ENCODE data around the gene VPS26A. TPM values are rescaled to one million over a fixed set of nuclear protein-coding genes. Genes with fewer than 3 reads are reported as not detected.

Gene VPS26A
- total RNA-seq, 2 donors from 2014 or later = 29.5 to 46.3 TPM

- no peak for ATAC-seq (ENCODE audit: insufficient number of reproducible peaks, low FRiP score, low read depth)
Observed at GRCh38 chr10:69202332-69202731, 78.4 kb downstream of the VPS26A start.

GRCh38 chr10:69208761-69209160 lies 84.8 kb downstream of the VPS26A start:
- no peak for TF ChIP-seq CTCF (IDR thresholded peaks at IDR 0.05)
- Histone ChIP-seq H3K27ac (no peak overlapping the region), H3K27me3 (replicated peaks; ENCODE audit: insufficient read depth) (no peaks in the 10 kb centered on the region), H3K36me3 (peaks cover 39% of the 10 kb centered on the region), H3K4me3 (no peak overlapping the region), H3K4me1 (ENCODE audit: control insufficient read depth in 1 of 2, low read depth in 2 of 2) (no peaks in the 10 kb centered on the region), H3K9me3 (no peaks in the 10 kb centered on the region)
- ATAC-seq (ENCODE audit: insufficient number of reproducible peaks, low FRiP score, low read depth) (no peak), DNase-seq (ENCODE audit: low spot score) (no peak)

More at GRCh38 chr10:69202332-69202731, 78.4 kb downstream of the VPS26A start:
- Histone ChIP-seq H3K4me3 (no peak overlapping the region), H3K27me3 (replicated peaks; ENCODE audit: insufficient read depth) (no peaks in the 10 kb centered on the region), H3K4me1 (ENCODE audit: control insufficient read depth in 1 of 2, low read depth in 2 of 2) (no peaks in the 10 kb centered on the region), H3K36me3 (peaks cover 54% of the 10 kb centered on the region), H3K27ac (no peak overlapping the region), H3K9me3 (no peaks in the 10 kb centered on the region)
- DNase-seq (ENCODE audit: low spot score) = no peak
- TF ChIP-seq CTCF (IDR thresholded peaks at IDR 0.05) = no peak

GRCh38 chr10:69209787-69210484 lies 86.0 kb downstream of the VPS26A start:
- Histone ChIP-seq H3K4me1 (ENCODE audit: control insufficient read depth in 1 of 2, low read depth in 2 of 2) (no peaks in the 10 kb centered on the region), H3K36me3 (peaks cover 30% of the 10 kb centered on the region), H3K9me3 (no peaks in the 10 kb centered on the region), H3K27me3 (replicated peaks; ENCODE audit: insufficient read depth) (no peaks in the 10 kb centered on the region), H3K4me3 (no peak overlapping the region), H3K27ac (no peak overlapping the region)
- DNase-seq (ENCODE audit: low spot score) (no peak), ATAC-seq (ENCODE audit: insufficient number of reproducible peaks, low FRiP score, low read depth) (no peak)
- TF ChIP-seq CTCF (IDR thresholded peaks at IDR 0.05) = no peak

DNA sequence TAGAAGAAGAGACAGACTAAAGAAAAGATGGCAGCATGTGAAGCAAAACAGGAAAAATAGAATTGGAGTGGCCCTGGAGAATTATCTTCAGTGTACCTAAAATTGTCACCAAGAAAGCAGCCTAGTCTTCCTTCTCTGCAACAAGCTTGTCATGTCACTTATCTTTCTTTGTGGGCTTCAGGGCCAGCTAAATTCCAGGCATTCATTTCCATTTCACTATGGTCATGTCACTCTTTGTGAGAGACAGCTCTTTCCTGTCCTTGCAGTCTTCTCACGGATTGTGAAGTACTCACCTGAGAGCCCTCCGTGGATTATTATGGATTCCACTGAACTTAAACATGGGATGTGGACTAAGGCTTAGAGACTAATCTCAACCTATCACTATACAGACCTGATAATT lies 87.1 kb downstream of the VPS26A start:
- no peak overlapping the region for H3K27ac ChIP-seq
- DNase-seq (ENCODE audit: low spot score) (no peak), ATAC-seq (ENCODE audit: insufficient number of reproducible peaks, low FRiP score, low read depth) (no peak)
- H3K4me1 ChIP-seq (ENCODE audit: control insufficient read depth in 1 of 2, low read depth in 2 of 2) = no peaks in the 10 kb centered on the region
- no peaks in the 10 kb centered on the region for H3K27me3 ChIP-seq (replicated peaks; ENCODE audit: insufficient read depth)
- no peak overlapping the region for H3K4me3 ChIP-seq
- H3K36me3 ChIP-seq = peaks cover 19% of the 10 kb centered on the region
- TF ChIP-seq CTCF (IDR thresholded peaks at IDR 0.05) = no peak
- no peaks in the 10 kb centered on the region for H3K9me3 ChIP-seq

- DNase-seq (ENCODE audit: low spot score) (no peak), ATAC-seq (ENCODE audit: insufficient number of reproducible peaks, low FRiP score, low read depth) (no peak)
- Histone ChIP-seq H3K27me3 (replicated peaks; ENCODE audit: insufficient read depth) (no peaks in the 10 kb centered on the region), H3K9me3 (no peaks in the 10 kb centered on the region), H3K4me1 (ENCODE audit: control insufficient read depth in 1 of 2, low read depth in 2 of 2) (no peaks in the 10 kb centered on the region), H3K36me3 (peaks cover 15% of the 10 kb centered on the region), H3K4me3 (no peak overlapping the region), H3K27ac (no peak overlapping the region)
- TF ChIP-seq CTCF (IDR thresholded peaks at IDR 0.05) = no peak
Observed at GRCh38 chr10:69211524-69211923, 87.5 kb downstream of the VPS26A start.

All from thoracic aorta (tissue), 2 donors.